Activated CD4-positive, alpha-beta T cell treated with anti-CD3 and anti-CD28 coated beads, Interleukin-2, amount 50 U/mL, for 16 hours (primary cell): ENCODE data around the gene PRR35.

Experiments
- DNase-seq: peaks from one replicate; pipeline ENCODE4 v3.0.0-alpha.2; 2020

PRR35 gene

GRCh38 chr16:560204-560700 lies at the start of gene PRR35:
TSS of gene PRR35 (plus strand) at chr16:560394. CDS start at chr16:563295, 2,901 bp downstream.
- no peak for DNase-seq

GRCh38 chr16:512802-513201 lies 47.4 kb upstream of the PRR35 start:
- no peak for DNase-seq

- no peak for DNase-seq
Observed at GRCh38 chr16:513950-514349, 46.2 kb upstream of the PRR35 start.

GRCh38 chr16:515175-515938 lies 44.8 kb upstream of the PRR35 start:
- no peak for DNase-seq

- DNase-seq = no peak
Observed at GRCh38 chr16:515939-516226, 44.3 kb upstream of the PRR35 start.

GRCh38 chr16:516301-516700 lies 43.9 kb upstream of the PRR35 start:
- DNase-seq = no peak

- DNase-seq = no peak
Observed at GRCh38 chr16:518858-519257, 41.3 kb upstream of the PRR35 start.

- DNase-seq = no peak
Observed at GRCh38 chr16:519425-519824, 40.8 kb upstream of the PRR35 start.

- DNase-seq = no peak
Observed at GRCh38 chr16:519841-520687, 40.1 kb upstream of the PRR35 start.

- no peak for DNase-seq
Observed at GRCh38 chr16:520847-521246, 39.3 kb upstream of the PRR35 start.

- DNase-seq = no peak
Observed at GRCh38 chr16:521381-522210, 38.6 kb upstream of the PRR35 start.

- no peak for DNase-seq
Observed at GRCh38 chr16:522320-523096, 37.7 kb upstream of the PRR35 start.

- DNase-seq = no peak
Observed at GRCh38 chr16:523097-523741, 37.0 kb upstream of the PRR35 start.

GRCh38 chr16:524274-525040 lies 35.7 kb upstream of the PRR35 start:
- DNase-seq = no peak

- no peak for DNase-seq
Observed at GRCh38 chr16:525123-525519, 35.1 kb upstream of the PRR35 start.

GRCh38 chr16:525520-526180 lies 34.5 kb upstream of the PRR35 start:
- peak; percentile 96 for DNase-seq

GRCh38 chr16:526181-527014 lies 33.8 kb upstream of the PRR35 start:
- peak; percentile 27 for DNase-seq

- DNase-seq = peak; percentile 89
Observed at GRCh38 chr16:527015-527903, 32.9 kb upstream of the PRR35 start, which contains the start of gene CAPN15. TSS of gene CAPN15 (plus strand) at chr16:527712. CDS start at chr16:546839, 19,127 bp downstream.
